Measurements from ENCODE around the gene ANO7.

DNA sequence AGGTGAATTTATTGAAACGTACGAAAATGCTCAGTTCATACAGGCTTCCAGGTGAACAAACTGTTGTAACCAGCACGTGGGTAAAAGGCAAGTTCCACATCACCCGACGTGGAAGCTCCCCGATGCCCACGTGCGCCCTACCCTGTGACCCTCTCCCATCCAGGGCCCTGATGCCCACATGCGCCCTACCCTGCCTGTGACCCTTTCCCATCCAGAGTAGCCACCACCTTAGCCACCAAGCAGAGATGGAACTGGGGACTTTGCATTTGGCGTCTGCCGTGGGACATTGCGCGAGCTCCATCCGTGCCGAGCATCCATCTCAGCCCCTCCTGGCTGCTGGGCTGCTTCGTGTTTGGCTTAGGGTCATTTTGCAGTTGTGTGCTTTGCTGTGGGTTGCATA lies 37.5 kb downstream of the ANO7 start:
- TF ChIP-seq, protein P1, sequence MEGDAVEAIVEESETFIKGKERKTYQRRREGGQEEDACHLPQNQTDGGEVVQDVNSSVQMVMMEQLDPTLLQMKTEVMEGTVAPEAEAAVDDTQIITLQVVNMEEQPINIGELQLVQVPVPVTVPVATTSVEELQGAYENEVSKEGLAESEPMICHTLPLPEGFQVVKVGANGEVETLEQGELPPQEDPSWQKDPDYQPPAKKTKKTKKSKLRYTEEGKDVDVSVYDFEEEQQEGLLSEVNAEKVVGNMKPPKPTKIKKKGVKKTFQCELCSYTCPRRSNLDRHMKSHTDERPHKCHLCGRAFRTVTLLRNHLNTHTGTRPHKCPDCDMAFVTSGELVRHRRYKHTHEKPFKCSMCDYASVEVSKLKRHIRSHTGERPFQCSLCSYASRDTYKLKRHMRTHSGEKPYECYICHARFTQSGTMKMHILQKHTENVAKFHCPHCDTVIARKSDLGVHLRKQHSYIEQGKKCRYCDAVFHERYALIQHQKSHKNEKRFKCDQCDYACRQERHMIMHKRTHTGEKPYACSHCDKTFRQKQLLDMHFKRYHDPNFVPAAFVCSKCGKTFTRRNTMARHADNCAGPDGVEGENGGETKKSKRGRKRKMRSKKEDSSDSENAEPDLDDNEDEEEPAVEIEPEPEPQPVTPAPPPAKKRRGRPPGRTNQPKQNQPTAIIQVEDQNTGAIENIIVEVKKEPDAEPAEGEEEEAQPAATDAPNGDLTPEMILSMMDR (conservative IDR thresholded peaks at IDR 0.05): no peak
- TF ChIP-seq ZFX (IDR thresholded peaks at IDR 0.05): no peak

Measured in C4-2B (cell line).